GM12878 (cell line): Measurements from ENCODE around the gene ARMH1. TPM values are rescaled to one million over a fixed set of nuclear protein-coding genes. Genes with fewer than 3 reads are reported as not detected.

Source experiments
- ATAC-seq: fragments of 200-7000 bp; cut with Tn5 transposase; 3 replicates; pipeline ENCODE4 v1.9.1; 2020; ENCODE audit warnings: mild to moderate bottlenecking, moderate library complexity
- BruUV-seq: library from RNA; stranded (reverse); fragments of 400-500 nt; replicated peaks from 2 replicates; lab custom pipeline; 2021; lab: Mats Ljungman, UMichigan
- CTCF ChIA-PET: fragments of 300-600 bp; sonication (Branson Sonifier 250); formaldehyde crosslinking; extraction: SDS; loops from one replicate; lab custom pipeline; 2021; ENCODE audit warnings: inconsistent platforms; lab: Yijun Ruan, JAX
- POLR2A ChIA-PET: fragments of 350-600 bp; formaldehyde crosslinking; extraction: SDS; loops from one replicate; lab custom pipeline; 2021; ENCODE audit warnings: inconsistent platforms; lab: Charles Lee
- RAD21 ChIA-PET: fragments of 300-600 bp; sonication (Branson Sonifier 250); formaldehyde crosslinking; loops from one replicate; lab custom pipeline; 2023; ENCODE audit warnings: antibody characterized with exemption; ENCODE audit not compliant: unreplicated experiment; lab: Charles Lee
- SMC1A ChIA-PET: fragments of 300-600 bp; sonication (Branson Sonifier 250); formaldehyde crosslinking; loops from one replicate; lab custom pipeline; 2023; ENCODE audit not compliant: unreplicated experiment, uncharacterized antibody; lab: Charles Lee
- DNase-seq: peaks from one replicate; pipeline ENCODE4 v3.0.0-alpha.2; 2011; ENCODE audit warnings: low read depth, low spot score
- FAIRE-seq: peaks from 3 replicates; lab custom pipeline; 2011; peaks lifted over from hg19 to GRCh38; lab: Jason Lieb, UNC
- H2AFZ ChIP-seq: 2 replicates; pipeline ENCODE4 v1.6.0; 2011; ENCODE audit warnings: low read depth, low read length, control low read depth; ENCODE audit not compliant: control insufficient read depth
- H3K27ac ChIP-seq: 2 replicates; pipeline ENCODE4 v1.5.1; 2011; ENCODE audit warnings: control low read depth; ENCODE audit not compliant: control insufficient read depth, insufficient read depth
- H3K27me3 ChIP-seq, 2 experiments: replicated peaks in 1 of 2; 2 replicates each; pipeline versions ENCODE4 v1.6.0 to v1.6.1; 2011; ENCODE audit warnings: low read length in 1 of 2; ENCODE audit not compliant: control insufficient read depth in 2 of 2, insufficient read depth in 2 of 2
- H3K36me3 ChIP-seq, 2 experiments: 2 replicates each; pipeline ENCODE4 v1.5.1; 2011; ENCODE audit warnings: low read length in 1 of 2; ENCODE audit not compliant: control insufficient read depth in 2 of 2, insufficient read depth in 2 of 2
- H3K4me1 ChIP-seq: 2 replicates; pipeline ENCODE4 v1.6.1; 2011; ENCODE audit warnings: mild to moderate bottlenecking, low read length, moderate library complexity, mixed read lengths; ENCODE audit not compliant: control insufficient read depth, insufficient read depth
- H3K4me2 ChIP-seq: 2 replicates; pipeline ENCODE4 v1.6.0; 2011; ENCODE audit warnings: control low read depth; ENCODE audit not compliant: control insufficient read depth, insufficient read depth
- H3K4me3 ChIP-seq: fragments of 200-600 bp; sonication (generic); 2 replicates; pipeline ENCODE4 v1.5.1; 2016
- H3K79me2 ChIP-seq: 2 replicates; pipeline ENCODE4 v1.6.0; 2011; ENCODE audit warnings: low read length; ENCODE audit not compliant: control insufficient read depth, insufficient read depth
- H3K9ac ChIP-seq: 2 replicates; pipeline ENCODE4 v1.8.0; 2011; ENCODE audit warnings: low read length, control low read depth, mixed read lengths; ENCODE audit not compliant: control insufficient read depth, insufficient read depth
- H3K9me3 ChIP-seq: replicated peaks from 3 replicates; pipeline ENCODE4 v1.5.1; 2011; ENCODE audit warnings: mild to moderate bottlenecking, low read length; ENCODE audit not compliant: control insufficient read depth, insufficient read depth
- H4K20me1 ChIP-seq: 2 replicates; pipeline ENCODE4 v1.6.0; 2011; ENCODE audit not compliant: control insufficient read depth, insufficient read depth
- ATF2 ChIP-seq: IDR thresholded peaks from 2 replicates; pipeline ENCODE4 v1.6.1; 2012; ENCODE audit warnings: low read length, inconsistent platforms
- ATF3 ChIP-seq: IDR thresholded peaks from 2 replicates; pipeline ENCODE4 v1.6.1; 2011; ENCODE audit warnings: low read depth, mild to moderate bottlenecking, low read length, moderate library complexity, borderline replicate concordance; ENCODE audit errors: extremely low read depth
- BMI1 ChIP-seq: fragments of 450-650 bp; IDR thresholded peaks from 2 replicates; pipeline ENCODE4 v1.6.1; 2016; ENCODE audit warnings: mild to moderate bottlenecking, moderate library complexity, borderline replicate concordance
- CEBPB ChIP-seq, 2 experiments: fragments of 150-350 bp in 1 of 2; IDR thresholded peaks; 2 replicates each; pipeline ENCODE4 v1.6.1; 2012 to 2014; ENCODE audit warnings: low read depth in 2 of 2, low read length in 2 of 2, borderline replicate concordance in 1 of 2, inconsistent platforms in 1 of 2
- CREM ChIP-seq: IDR thresholded peaks from 2 replicates; pipeline ENCODE4 v1.6.1; 2014; ENCODE audit warnings: antibody characterized with exemption, low read depth
- EP300 ChIP-seq, 2 experiments: fragments of 150-350 bp in 1 of 2; IDR thresholded peaks; 2 replicates each; pipeline ENCODE4 v1.6.1; 2011 to 2012; ENCODE audit warnings: low read depth in 2 of 2, low read length in 2 of 2, borderline replicate concordance in 1 of 2, improper control_type of control experiment in 1 of 2, inconsistent platforms in 1 of 2; ENCODE audit not compliant: control insufficient read depth in 1 of 2
- EZH2 ChIP-seq: IDR thresholded peaks from 2 replicates; pipeline ENCODE4 v1.6.1; 2012; ENCODE audit warnings: low read depth, mild to moderate bottlenecking, control low read depth, inconsistent platforms, low read length, borderline replicate concordance; ENCODE audit not compliant: control insufficient read depth
- MEF2B ChIP-seq: fragments of 450-650 bp; IDR thresholded peaks from 2 replicates; pipeline ENCODE4 v1.6.1; 2018; ENCODE audit warnings: mild to moderate bottlenecking, moderate library complexity; ENCODE audit not compliant: partially characterized antibody, poor library complexity, severe bottlenecking
- PML ChIP-seq: IDR thresholded peaks from 2 replicates; pipeline ENCODE4 v1.6.1; 2012; ENCODE audit warnings: low read length, inconsistent platforms
- SKIL ChIP-seq: fragments of 450-650 bp; IDR thresholded peaks from 2 replicates; pipeline ENCODE4 v1.6.1; 2017; ENCODE audit warnings: mild to moderate bottlenecking, low read depth, inconsistent platforms; ENCODE audit not compliant: poor library complexity, severe bottlenecking
- SUZ12 ChIP-seq: fragments of 200-600 bp; sonication (generic); IDR thresholded peaks from one replicate; pipeline ENCODE4 v1.6.1; 2018; ENCODE audit warnings: antibody characterized with exemption, mild to moderate bottlenecking; ENCODE audit not compliant: unreplicated experiment
- TARDBP ChIP-seq: IDR thresholded peaks from 2 replicates; pipeline ENCODE4 v1.6.1; 2016; ENCODE audit warnings: borderline replicate concordance
- TBL1XR1 ChIP-seq: IDR thresholded peaks from 2 replicates; pipeline ENCODE4 v1.6.1; 2012; ENCODE audit warnings: low read depth, low read length, improper control_type of control experiment
- WGBS: methylation state at CpG from one replicate; pipeline ENCODE4 v1.1.6; 2016; ENCODE audit warnings: low lambda C conversion rate; ENCODE audit not compliant: insufficient replicate concordance, insufficient coverage; ENCODE audit errors: missing lambda C conversion rate; 5-methylcytosine and 5-hydroxymethylcytosine counted together
- in situ Hi-C: fragments of 300-500 bp; cut with MboI; formaldehyde crosslinking; loops from 9 replicates; pipeline ENCODE4 v1.14.3; 2018; ENCODE audit warnings: mixed read lengths
- intact Hi-C: fragments of 100-400 bp; cut with micrococcal nuclease; formaldehyde crosslinking; loops from one replicate; pipeline ENCODE4 v1.14.2; 2022; ENCODE audit not compliant: unreplicated experiment
- polyA plus RNA-seq, 11 experiments: library from polyadenylated mRNA; depleted of rRNA in 4 of 11; unstranded in 6 of 11; stranded (reverse) in 5 of 11; fragments of >200 nt; fragmentation: Nextera tagmentation in 4 of 11; fragmentation: Illumina TruSeq in 1 of 11; extraction: Ambion mirVana in 4 of 11; extraction: Trizol in 1 of 11; gene quantifications; 1 replicate in 1 of 11; 2 replicates in 10 of 11; pipeline versions ENCODE4 v1.2.1 to v1.2.3, GENCODE V29; 2011 to 2016; ENCODE audit warnings: inconsistent platforms in 2 of 11, missing spikeins in 2 of 11, low read depth in 1 of 11
- total RNA-seq, 4 experiments: library from RNA; depleted of rRNA in 3 of 4; stranded (reverse); fragments of >200 nt in 3 of 4; fragmentation: Illumina TruSeq in 1 of 4; extraction: Trizol in 1 of 4; gene quantifications; 2 replicates each; pipeline versions ENCODE4 v1.2.1 to v1.2.3, GENCODE V29; 2013 to 2021

ARMH1 gene
- total and polyA plus RNA-seq, 10 of the 15 experiments (the other 5 are each of a cell fraction or from before 2014, with no cell fraction given), result 0.93 to 43.9 (median 8.2) TPM

DNA sequence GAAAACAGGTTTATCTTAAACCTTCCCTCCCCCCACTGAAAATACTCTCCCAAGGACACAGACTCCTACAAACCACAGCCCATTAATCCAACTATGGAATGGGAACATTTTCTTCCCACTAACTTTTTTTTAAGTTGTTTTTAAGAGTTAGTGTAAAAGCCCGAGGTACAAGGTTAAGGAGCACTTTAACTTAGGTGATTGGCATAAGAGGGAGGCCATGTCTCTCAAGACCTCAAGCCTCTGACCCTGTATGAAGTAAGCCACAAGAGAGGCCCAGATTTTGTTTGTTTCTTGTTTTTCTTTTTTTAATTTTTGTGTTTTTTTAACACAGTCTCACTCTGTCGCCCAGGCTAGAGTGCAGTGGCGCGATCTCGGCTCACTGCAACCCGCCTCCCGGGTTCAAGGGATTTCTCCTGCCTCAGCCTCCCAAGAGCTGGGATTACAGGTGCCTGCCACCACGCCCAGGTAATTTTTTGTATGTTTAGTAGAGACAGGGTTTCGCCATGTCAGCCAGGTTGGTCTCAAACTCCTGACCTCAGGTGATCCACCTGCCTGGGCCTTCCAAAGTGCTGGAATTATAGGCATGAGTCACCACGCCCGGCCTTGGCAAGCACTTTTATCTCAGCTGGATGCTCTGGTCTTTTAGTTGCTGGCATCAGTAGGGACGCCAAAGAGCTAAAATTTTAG, 14.4 kb downstream of the ARMH1 start:
- ChIA-PET CTCF (interaction anchor here (0.6 to 3.7 kb wide), 3 partner anchors 9 to 23 kb away, joined by 3 to 15 read pairs (median 3); partner anchors contain the start of genes ARMH1 and TMEM53), SMC1A (interaction anchor here (1.0 kb wide), 1 partner anchor 24 kb away, joined by 3 read pairs; no protein-coding TSS in a partner anchor), RAD21 (no interaction called here), POLR2A (interaction anchor here (1.9 kb wide), 1 partner anchor 16 kb away, joined by 5 read pairs; no protein-coding TSS in a partner anchor)
- Histone ChIP-seq H3K4me1 (peaks cover 24% of the 10 kb centered on the region), H3K4me2 (no peak overlapping the region), H3K36me3 (no peaks in the 10 kb centered on the region), H3K79me2 (no peaks in the 10 kb centered on the region), H3K9ac (no peak overlapping the region), H3K27me3 (no peaks in the 10 kb centered on the region), H3K4me3 (no peak overlapping the region), H2AFZ (no peak overlapping the region), H3K27ac (no peak overlapping the region), H4K20me1 (no peaks in the 10 kb centered on the region), H3K9me3 (no peaks in the 10 kb centered on the region)
- BruUV-seq, result no TSS peak
- WGBS, result 78% methylated on average over 12 of the region's 12 CpGs
- no peak for ATAC-seq
- TF ChIP-seq TARDBP, result no peak
- TF ChIP-seq SUZ12, result no peak
- TF ChIP-seq TBL1XR1, result no peak
- no peak for TF ChIP-seq ATF2
- TF ChIP-seq PML, result no peak
- no peak for TF ChIP-seq CREM
- no peak for TF ChIP-seq ATF3
- TF ChIP-seq EP300 (IDR thresholded peaks at IDR 0.05; ENCODE audit: borderline replicate concordance in 1 of 2, control insufficient read depth in 1 of 2, low read depth in 2 of 2, low read length in 2 of 2), result no peak
- TF ChIP-seq SKIL, result no peak
- TF ChIP-seq CEBPB (IDR thresholded peaks at IDR 0.05; ENCODE audit: borderline replicate concordance in 1 of 2, low read depth in 2 of 2, low read length in 2 of 2), result no peak
- TF ChIP-seq MEF2B, result no peak
- TF ChIP-seq EZH2, result no peak
- no peak for TF ChIP-seq BMI1
- DNase-seq, result no peak
- intact Hi-C loops, result no loop called here
- FAIRE-seq, result no peak
- in situ Hi-C loops, result no loop called here
